Parathyroid adenoma (tissue), 2 donors: ENCODE measurements around the gene MGMT.

Experiments used
- H2AFZ ChIP-seq: fragments of 300-600 bp; sonication (generic); one replicate; pipeline ENCODE4 v1.7.0; 2017; ENCODE audit warnings: antibody characterized with exemption, mild to moderate bottlenecking
- H3K27ac ChIP-seq: fragments of 300-600 bp; sonication (generic); one replicate; pipeline ENCODE4 v1.7.0; 2017
- H3K27me3 ChIP-seq: fragments of 300-600 bp; sonication (generic); one replicate; pipeline ENCODE4 v1.7.0; 2017; ENCODE audit warnings: low read length; ENCODE audit not compliant: control insufficient read depth, insufficient read depth
- H3K36me3 ChIP-seq: fragments of 300-600 bp; sonication (generic); one replicate; pipeline ENCODE4 v1.7.0; 2017; ENCODE audit warnings: low read length; ENCODE audit not compliant: control insufficient read depth, insufficient read depth
- H3K4me1 ChIP-seq: fragments of 300-600 bp; sonication (generic); one replicate; pipeline ENCODE4 v1.7.0; 2017; ENCODE audit warnings: control low read depth
- H3K4me2 ChIP-seq: fragments of 300-600 bp; sonication (generic); one replicate; pipeline ENCODE4 v1.7.0; 2017; ENCODE audit warnings: low read length
- H3K4me3 ChIP-seq: fragments of 300-600 bp; sonication (generic); one replicate; pipeline ENCODE4 v1.7.0; 2017; ENCODE audit warnings: low read depth, low read length
- H3K79me2 ChIP-seq: fragments of 300-600 bp; sonication (generic); one replicate; pipeline ENCODE4 v1.7.0; 2017; ENCODE audit warnings: control low read depth
- H3K9ac ChIP-seq: fragments of 300-600 bp; sonication (generic); one replicate; pipeline ENCODE4 v1.7.0; 2017; ENCODE audit warnings: mild to moderate bottlenecking
- H3K9me3 ChIP-seq: fragments of 300-600 bp; sonication (generic); one replicate; pipeline ENCODE4 v1.7.0; 2017; ENCODE audit warnings: low read length; ENCODE audit not compliant: control insufficient read depth
- CTCF ChIP-seq: fragments of 300-600 bp; sonication (generic); IDR thresholded peaks from one replicate; pipeline ENCODE4 v1.7.0; 2017; ENCODE audit warnings: antibody characterized with exemption, mild to moderate bottlenecking
- donor health status: primary hyperparathyroidism.

The MGMT gene

DNA sequence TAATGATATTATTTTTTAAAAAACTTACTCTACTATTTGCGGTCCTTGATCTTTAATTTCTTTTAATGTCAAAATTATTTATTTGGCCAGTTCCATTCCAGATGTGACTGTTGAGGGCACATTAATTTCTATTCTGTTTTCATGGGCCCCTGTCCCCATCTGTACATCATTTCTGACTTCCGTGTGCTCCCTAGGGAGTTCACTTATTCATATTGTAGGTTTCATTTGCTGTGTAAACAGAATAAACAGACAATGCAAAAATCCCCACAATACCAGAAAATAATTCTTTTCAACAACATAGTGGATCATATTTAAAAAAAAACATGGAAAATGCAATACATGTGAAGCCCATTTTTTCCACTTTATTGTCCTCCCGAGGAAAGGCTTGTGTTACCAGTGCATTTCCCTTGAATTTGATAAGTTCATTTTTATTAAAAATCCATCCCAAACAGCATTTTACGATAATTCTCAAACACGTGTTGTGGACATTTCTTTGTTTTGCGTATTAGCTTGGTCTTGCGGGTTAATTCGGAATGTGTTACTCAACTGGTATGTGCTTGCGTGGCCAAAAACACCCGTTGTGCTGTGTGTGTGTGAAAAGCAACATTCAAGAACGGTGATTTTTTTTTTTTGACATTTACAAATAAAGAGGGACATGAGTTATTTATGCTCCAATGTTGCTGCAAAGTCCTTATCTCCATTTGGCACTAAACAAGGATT, 138.4 kb downstream of the MGMT start:
- TF ChIP-seq CTCF = no peak
- Histone ChIP-seq H3K36me3 (no peaks in the 10 kb centered on the region), H3K27ac (no peak overlapping the region), H3K9me3 (no peaks in the 10 kb centered on the region), H3K79me2 (no peaks in the 10 kb centered on the region), H3K4me3 (no peak overlapping the region), H3K9ac (no peak overlapping the region), H3K4me2 (no peak overlapping the region), H3K4me1 (no peaks in the 10 kb centered on the region), H3K27me3 (no peaks in the 10 kb centered on the region), H2AFZ (no peak overlapping the region)

- H3K4me3 ChIP-seq = no peak overlapping the region
- no peak overlapping the region for H2AFZ ChIP-seq
- H3K27me3 ChIP-seq = no peaks in the 10 kb centered on the region
- H3K79me2 ChIP-seq = no peaks in the 10 kb centered on the region
- H3K4me1 ChIP-seq = no peaks in the 10 kb centered on the region
- TF ChIP-seq CTCF = no peak
- no peak overlapping the region for H3K9ac ChIP-seq
- H3K36me3 ChIP-seq = no peaks in the 10 kb centered on the region
- H3K27ac ChIP-seq = no peak overlapping the region
- no peaks in the 10 kb centered on the region for H3K9me3 ChIP-seq
- no peak overlapping the region for H3K4me2 ChIP-seq
Measured at GRCh38 chr10:129605986-129606518, 139.0 kb downstream of the MGMT start.

- Histone ChIP-seq H3K36me3 (no peaks in the 10 kb centered on the region), H3K27ac (no peak overlapping the region), H3K4me3 (no peak overlapping the region), H3K4me2 (no peak overlapping the region), H3K79me2 (no peaks in the 10 kb centered on the region), H3K27me3 (no peaks in the 10 kb centered on the region), H3K9me3 (no peaks in the 10 kb centered on the region), H2AFZ (no peak overlapping the region), H3K4me1 (no peaks in the 10 kb centered on the region), H3K9ac (no peak overlapping the region)
- no peak for TF ChIP-seq CTCF
Measured at GRCh38 chr10:129607607-129608109, 140.6 kb downstream of the MGMT start.

- no peak overlapping the region for H3K27ac ChIP-seq
- H3K36me3 ChIP-seq = no peaks in the 10 kb centered on the region
- no peak overlapping the region for H3K4me3 ChIP-seq
- no peaks in the 10 kb centered on the region for H3K27me3 ChIP-seq
- no peak overlapping the region for H3K9ac ChIP-seq
- H3K79me2 ChIP-seq = no peaks in the 10 kb centered on the region
- no peak for TF ChIP-seq CTCF
- no peaks in the 10 kb centered on the region for H3K9me3 ChIP-seq
- H3K4me1 ChIP-seq = no peaks in the 10 kb centered on the region
- H2AFZ ChIP-seq = no peak overlapping the region
- H3K4me2 ChIP-seq = no peak overlapping the region
Measured at GRCh38 chr10:129608653-129609052, 141.6 kb downstream of the MGMT start.

DNA sequence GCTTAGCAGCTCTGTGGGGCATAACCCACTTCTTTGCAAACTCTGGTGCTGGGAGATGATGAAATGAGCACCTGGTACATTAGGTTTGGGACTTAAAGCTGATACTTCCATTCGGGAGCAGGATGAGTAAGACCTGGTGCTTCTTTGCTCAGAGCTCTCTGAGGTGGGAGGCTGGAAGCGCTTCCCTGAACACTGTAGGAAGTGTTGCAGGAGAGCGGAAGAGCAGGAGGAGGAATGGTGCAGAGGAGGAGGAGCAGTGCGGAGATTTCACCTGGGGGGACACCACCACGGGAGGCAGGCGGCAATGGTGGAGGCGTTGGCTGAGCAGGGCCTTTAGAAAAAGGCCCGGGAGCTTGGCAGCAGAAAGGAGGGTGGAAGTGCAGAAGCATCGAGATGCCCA, 142.5 kb downstream of the MGMT start:
- H3K4me1 ChIP-seq = no peaks in the 10 kb centered on the region
- H3K79me2 ChIP-seq = no peaks in the 10 kb centered on the region
- no peaks in the 10 kb centered on the region for H3K27me3 ChIP-seq
- no peak for TF ChIP-seq CTCF
- no peak overlapping the region for H3K9ac ChIP-seq
- H3K4me3 ChIP-seq = no peak overlapping the region
- H3K27ac ChIP-seq = no peak overlapping the region
- no peak overlapping the region for H2AFZ ChIP-seq
- no peak overlapping the region for H3K4me2 ChIP-seq
- no peaks in the 10 kb centered on the region for H3K36me3 ChIP-seq
- H3K9me3 ChIP-seq = no peaks in the 10 kb centered on the region
